Liver (tissue), 9 donors: ENCODE data around the gene PHEX. TPM values are rescaled to one million over a fixed set of nuclear protein-coding genes. Genes with fewer than 3 reads are reported as not detected.

Experiments used
- DNase-seq: peaks from one replicate; pipeline ENCODE4 v3.0.0-alpha.2; 2017; ENCODE audit warnings: low spot score
- H3K27ac ChIP-seq, 2 donors: one replicate each; pipeline ENCODE4 v1.7.0; 2013; ENCODE audit warnings: inconsistent platforms in 2 of 2, low read length in 2 of 2, control low read depth in 1 of 2, low read depth in 1 of 2, mild to moderate bottlenecking in 1 of 2
- H3K27me3 ChIP-seq, 4 donors: one replicate each; pipeline versions ENCODE4 v1.6.1 to v1.7.0; 2013; ENCODE audit warnings: low read length in 3 of 4, inconsistent platforms in 1 of 4, mild to moderate bottlenecking in 1 of 4, moderate library complexity in 1 of 4; ENCODE audit not compliant: control insufficient read depth in 4 of 4, insufficient read depth in 4 of 4
- H3K36me3 ChIP-seq, 4 donors: one replicate each; pipeline versions ENCODE4 v1.6.1 to v1.7.0; 2013; ENCODE audit warnings: low read length in 3 of 4, mild to moderate bottlenecking in 3 of 4, low read depth in 1 of 4, moderate library complexity in 1 of 4; ENCODE audit not compliant: control insufficient read depth in 4 of 4, insufficient read depth in 3 of 4
- H3K4me1 ChIP-seq, 4 donors: one replicate each; pipeline versions ENCODE4 v1.6.1 to v1.7.0; 2013; ENCODE audit warnings: low read length in 3 of 4, mild to moderate bottlenecking in 3 of 4, moderate library complexity in 1 of 4; ENCODE audit not compliant: control insufficient read depth in 4 of 4, insufficient read depth in 4 of 4
- H3K4me3 ChIP-seq, 3 donors: one replicate each; pipeline versions ENCODE4 v1.6.1 to v1.7.0; 2013; ENCODE audit warnings: low read length in 3 of 3, control low read depth in 1 of 3, low read depth in 1 of 3, mild to moderate bottlenecking in 1 of 3
- H3K9ac ChIP-seq, 2 donors: one replicate each; pipeline ENCODE4 v1.7.0; 2013; ENCODE audit warnings: low read length in 2 of 2, mild to moderate bottlenecking in 2 of 2, moderate library complexity in 2 of 2, control low read depth in 1 of 2, low read depth in 1 of 2
- H3K9me3 ChIP-seq, 4 donors: one replicate each; pipeline versions ENCODE4 v1.6.1 to v1.7.0; 2013; ENCODE audit warnings: low read length in 3 of 4; ENCODE audit not compliant: control insufficient read depth in 4 of 4
- ATF3 ChIP-seq: IDR thresholded peaks from 2 replicates; pipeline ENCODE4 v1.6.1; 2016; ENCODE audit warnings: antibody characterized with exemption
- CTCF ChIP-seq: fragments of 150-350 bp; IDR thresholded peaks from 2 replicates; pipeline ENCODE4 v1.5.1; 2017; ENCODE audit warnings: improper control_type of control experiment, low read depth, low read length; ENCODE audit not compliant: missing input control
- EGR1 ChIP-seq, 2 donors: IDR thresholded peaks; 2 replicates each; pipeline ENCODE4 v1.6.1; 2016 to 2018; ENCODE audit warnings: antibody characterized with exemption in 2 of 2, low read depth in 2 of 2
- FOXA1 ChIP-seq: IDR thresholded peaks from 2 replicates; pipeline ENCODE4 v1.6.1; 2016; ENCODE audit warnings: antibody characterized with exemption
- FOXA2 ChIP-seq: IDR thresholded peaks from 2 replicates; pipeline ENCODE4 v1.6.1; 2016; ENCODE audit warnings: antibody characterized with exemption
- GABPA ChIP-seq, 2 donors: IDR thresholded peaks in 1 of 2; conservative IDR thresholded peaks in 1 of 2; 2 replicates each; pipeline ENCODE4 v1.6.1; 2016; ENCODE audit warnings: antibody characterized with exemption in 2 of 2, mild to moderate bottlenecking in 1 of 2, moderate library complexity in 1 of 2
- HNF4A ChIP-seq, 2 donors: conservative IDR thresholded peaks; 2 replicates each; pipeline ENCODE4 v1.6.1; 2016; ENCODE audit warnings: antibody characterized with exemption in 2 of 2, mild to moderate bottlenecking in 2 of 2
- HNF4G ChIP-seq: IDR thresholded peaks from 2 replicates; pipeline ENCODE4 v1.6.1; 2016; ENCODE audit warnings: antibody characterized with exemption
- JUND ChIP-seq, 2 donors: IDR thresholded peaks; 2 replicates each; pipeline ENCODE4 v1.6.1; 2016; ENCODE audit warnings: antibody characterized with exemption in 2 of 2
- MAX ChIP-seq: IDR thresholded peaks from 2 replicates; pipeline ENCODE4 v1.6.1; 2016; ENCODE audit warnings: antibody characterized with exemption
- NR2F2 ChIP-seq: IDR thresholded peaks from 2 replicates; pipeline ENCODE4 v1.6.1; 2016; ENCODE audit warnings: antibody characterized with exemption
- RAD21 ChIP-seq, 2 donors: IDR thresholded peaks; 2 replicates each; pipeline ENCODE4 v1.6.1; 2016; ENCODE audit warnings: antibody characterized with exemption in 2 of 2, mild to moderate bottlenecking in 2 of 2
- REST ChIP-seq: IDR thresholded peaks from 2 replicates; pipeline ENCODE4 v1.6.1; 2016; ENCODE audit warnings: antibody characterized with exemption, mild to moderate bottlenecking
- RXRA ChIP-seq, 2 donors: IDR thresholded peaks; 2 replicates each; pipeline ENCODE4 v1.6.1; 2017 to 2018; ENCODE audit warnings: antibody characterized with exemption in 2 of 2, mild to moderate bottlenecking in 1 of 2
- SP1 ChIP-seq: IDR thresholded peaks from 2 replicates; pipeline ENCODE4 v1.6.1; 2018; ENCODE audit warnings: antibody characterized with exemption, mild to moderate bottlenecking
- TAF1 ChIP-seq: conservative IDR thresholded peaks from 2 replicates; pipeline ENCODE4 v1.6.1; 2016; ENCODE audit warnings: antibody characterized with exemption, mild to moderate bottlenecking
- YY1 ChIP-seq: IDR thresholded peaks from 2 replicates; pipeline ENCODE4 v1.6.1; 2016; ENCODE audit warnings: antibody characterized with exemption, mild to moderate bottlenecking
- ZBTB33 ChIP-seq: IDR thresholded peaks from 2 replicates; pipeline ENCODE4 v1.6.1; 2016; ENCODE audit warnings: antibody characterized with exemption
- WGBS: extraction: QIAGEN DNeasy Blood & Tissue Kit; methylation state at CpG from one replicate; pipeline ENCODE4 v1.1.7; 2013; 5-methylcytosine and 5-hydroxymethylcytosine counted together
- polyA plus RNA-seq, 2 donors: library from polyadenylated mRNA; stranded (reverse) in 1 of 2; unstranded in 1 of 2; fragments of 200-250 nt in 1 of 2; fragments of >200 nt in 1 of 2; fragmentation: Nextera tagmentation in 1 of 2; extraction: Ambion mirVana in 1 of 2; gene quantifications; one replicate each; pipeline versions ENCODE4 v1.2.1 to v1.2.3, GENCODE V29; 2013 to 2015
- total RNA-seq, 2 donors: library from RNA; depleted of rRNA; stranded (reverse); fragments of >200 nt; gene quantifications; one replicate each; pipeline ENCODE4 v1.2.3, GENCODE V29; 2014
- donor health status: healthy.
- donor health status: healthy.
- donor health status: healthy.
- donor health status: healthy.
- donor health status: healthy.

PHEX gene
- total and polyA plus RNA-seq, 4 donors = 0.01 to 0.14 (median 0.08) TPM; not detected in 1

- WGBS = 72% methylated on average over 7 of the region's 7 CpGs
- no peak overlapping the region for H3K27ac ChIP-seq
- no peak for TF ChIP-seq ATF3
- no peak for TF ChIP-seq RAD21 (IDR thresholded peaks at IDR 0.05)
- TF ChIP-seq HNF4G = no peak
- TF ChIP-seq REST = no peak
- TF ChIP-seq ZBTB33 = no peak
- no peak for TF ChIP-seq JUND (IDR thresholded peaks at IDR 0.05)
- no peak for TF ChIP-seq HNF4A (conservative IDR thresholded peaks at IDR 0.05)
- no peak for TF ChIP-seq SP1
- TF ChIP-seq EGR1 (IDR thresholded peaks at IDR 0.05; ENCODE audit: low read depth in 2 of 2) = no peak
- no peak for TF ChIP-seq FOXA2
- no peak for TF ChIP-seq YY1
- no peak for TF ChIP-seq FOXA1
- no peak for TF ChIP-seq NR2F2
- no peak for TF ChIP-seq GABPA (IDR thresholded peaks at IDR 0.05 in 1 of 2, conservative IDR thresholded peaks at IDR 0.05 in 1 of 2)
- TF ChIP-seq MAX = no peak
- TF ChIP-seq TAF1 = no peak
- TF ChIP-seq CTCF = no peak
- no peak for TF ChIP-seq RXRA (IDR thresholded peaks at IDR 0.05)
- no peak overlapping the region for H3K4me3 ChIP-seq
- no peak overlapping the region for H3K9ac ChIP-seq
- H3K36me3 ChIP-seq = no peaks in the 10 kb centered on the region
- no peak for DNase-seq
- no peaks in the 10 kb centered on the region for H3K4me1 ChIP-seq
- no peaks in the 10 kb centered on the region for H3K27me3 ChIP-seq
- H3K9me3 ChIP-seq = no peaks in the 10 kb centered on the region
These were observed 31.2 kb downstream of the PHEX start for GRCh38 chrX:22063284-22063683.

GRCh38 chrX:22069586-22069985, 37.5 kb downstream of the PHEX start:
- no peaks in the 10 kb centered on the region for H3K9me3 ChIP-seq
- H3K9ac ChIP-seq = no peak overlapping the region
- TF ChIP-seq REST (no peak), EGR1 (IDR thresholded peaks at IDR 0.05; ENCODE audit: low read depth in 2 of 2) (no peak), RAD21 (IDR thresholded peaks at IDR 0.05) (no peak), FOXA2 (no peak), YY1 (no peak)
- H3K4me3 ChIP-seq = no peak overlapping the region
- no peak overlapping the region for H3K27ac ChIP-seq
- no peak for DNase-seq
- 93% methylated on average over 4 of the region's 4 CpGs for WGBS
- no peaks in the 10 kb centered on the region for H3K27me3 ChIP-seq
- no peaks in the 10 kb centered on the region for H3K36me3 ChIP-seq
- no peaks in the 10 kb centered on the region for H3K4me1 ChIP-seq
